Neural cell (in vitro differentiated cells): ENCODE data around the gene LRRC73. TPM values are rescaled to one million over a fixed set of nuclear protein-coding genes. Genes with fewer than 3 reads are reported as not detected.

Experiments
- H2AFZ ChIP-seq: fragments of 200-600, 300-800 bp; sonication (generic), shearing (Covaris generic); 2 replicates; pipeline ENCODE4 v1.6.0; 2014; ENCODE audit warnings: low read depth, mild to moderate bottlenecking, antibody characterized with exemption, low read length, moderate library complexity
- H3F3A ChIP-seq: fragments of 200-600 bp; shearing (Covaris generic); 2 replicates; pipeline ENCODE4 v1.6.1; 2016; ENCODE audit warnings: mild to moderate bottlenecking, moderate library complexity, mixed read lengths, antibody characterized with exemption, low read length; ENCODE audit not compliant: insufficient read depth, poor library complexity, severe bottlenecking
- H3K27ac ChIP-seq: fragments of 200-600, 300-800 bp; sonication (generic), shearing (Covaris generic); 2 replicates; pipeline ENCODE4 v1.5.1; 2014; ENCODE audit warnings: mild to moderate bottlenecking, low read length, moderate library complexity
- H3K27me3 ChIP-seq: fragments of 300-800, 200-600 bp; sonication (generic), shearing (Covaris generic); 2 replicates; pipeline ENCODE4 v1.6.0; 2014; ENCODE audit warnings: mild to moderate bottlenecking, low read depth, low read length, moderate library complexity; ENCODE audit not compliant: insufficient read depth
- H3K36me3 ChIP-seq: fragments of 300-800, 200-600 bp; sonication (generic), shearing (Covaris generic); 2 replicates; pipeline ENCODE4 v1.5.1; 2014; ENCODE audit warnings: mild to moderate bottlenecking, antibody characterized with exemption, low read length, moderate library complexity; ENCODE audit not compliant: insufficient read depth
- H3K4me2 ChIP-seq: fragments of 300-800, 200-600 bp; sonication (generic), shearing (Covaris generic); 2 replicates; pipeline ENCODE4 v1.6.0; 2014; ENCODE audit warnings: mild to moderate bottlenecking, low read length
- H3K4me3 ChIP-seq: fragments of 300-800, 200-600 bp; sonication (generic), shearing (Covaris generic); 2 replicates; pipeline ENCODE4 v1.5.1; 2014; ENCODE audit warnings: mild to moderate bottlenecking, low read length, moderate library complexity
- H3K79me2 ChIP-seq: fragments of 200-600 bp; shearing (Covaris generic); replicated peaks from 2 replicates; pipeline ENCODE4 v1.6.0; 2014; ENCODE audit warnings: mild to moderate bottlenecking, low read length, moderate library complexity; ENCODE audit not compliant: insufficient read depth
- H3K9ac ChIP-seq: fragments of 300-800, 200-600 bp; sonication (generic), shearing (Covaris generic); 2 replicates; pipeline ENCODE4 v1.6.1; 2016; ENCODE audit warnings: mild to moderate bottlenecking, low read length, mixed read lengths
- H3K9me2 ChIP-seq: fragments of 200-600 bp; shearing (Covaris generic); 2 replicates; pipeline ENCODE4 v1.6.1; 2016; ENCODE audit warnings: mild to moderate bottlenecking, low read length, mixed read lengths; ENCODE audit not compliant: insufficient read depth
- H3K9me3 ChIP-seq: fragments of 200-600, 300-800 bp; sonication (generic), shearing (Covaris generic); 2 replicates; pipeline ENCODE4 v1.6.1; 2016; ENCODE audit warnings: mild to moderate bottlenecking, mixed run types, low read length, moderate library complexity, mixed read lengths
- H4K20me1 ChIP-seq: fragments of 200-600 bp; shearing (Covaris generic); 2 replicates; pipeline ENCODE4 v1.6.1; 2016; ENCODE audit warnings: mild to moderate bottlenecking, mixed run types; ENCODE audit not compliant: insufficient read depth
- EP300 ChIP-seq: fragments of 450-650 bp; conservative IDR thresholded peaks from 2 replicates; pipeline ENCODE4 v1.6.1; 2014; ENCODE audit warnings: antibody characterized with exemption, mild to moderate bottlenecking, moderate library complexity; ENCODE audit not compliant: poor library complexity, severe bottlenecking
- EZH2 ChIP-seq: fragments of 200-600, 300-800 bp; shearing (Covaris generic), sonication (generic); IDR thresholded peaks from 2 replicates; pipeline ENCODE4 v1.6.1; 2014; ENCODE audit warnings: antibody characterized with exemption, low read length, borderline replicate concordance, mild to moderate bottlenecking; ENCODE audit not compliant: insufficient read depth, poor library complexity, severe bottlenecking
- MXI1 ChIP-seq: fragments of 450-650 bp; conservative IDR thresholded peaks from 2 replicates; pipeline ENCODE4 v1.6.1; 2014; ENCODE audit warnings: antibody characterized with exemption, mild to moderate bottlenecking; ENCODE audit not compliant: poor library complexity, severe bottlenecking
- POLR2AphosphoS5 ChIP-seq: IDR thresholded peaks from 2 replicates; pipeline ENCODE4 v1.6.1; 2012
- RAD21 ChIP-seq: fragments of 450-650 bp; conservative IDR thresholded peaks from 2 replicates; pipeline ENCODE4 v1.6.1; 2014; ENCODE audit warnings: antibody characterized with exemption, mild to moderate bottlenecking, moderate library complexity
- SMC3 ChIP-seq: fragments of 450-650 bp; conservative IDR thresholded peaks from 2 replicates; pipeline ENCODE4 v1.6.1; 2014; ENCODE audit warnings: antibody characterized with exemption, mild to moderate bottlenecking, moderate library complexity; ENCODE audit not compliant: poor library complexity
- TAF1 ChIP-seq: IDR thresholded peaks from 2 replicates; pipeline ENCODE4 v1.6.1; 2012; ENCODE audit warnings: low read depth
- polyA plus RNA-seq: library from polyadenylated mRNA; depleted of rRNA; stranded (reverse); fragments of >200 nt; gene quantifications from 2 replicates; pipeline ENCODE4 v1.2.3, GENCODE V29; 2014
- TF ChIP-seq, protein P1 (sequence below): IDR thresholded peaks from 2 replicates; pipeline ENCODE4 v1.6.1; 2012; ENCODE audit warnings: borderline replicate concordance
- TF ChIP-seq, protein P2 (sequence below): fragments of 450-650 bp; IDR thresholded peaks from 2 replicates; pipeline ENCODE4 v1.5.1; 2014; ENCODE audit warnings: antibody characterized with exemption, mild to moderate bottlenecking, moderate library complexity; ENCODE audit not compliant: poor library complexity, severe bottlenecking

LRRC73 gene
- polyA plus RNA-seq, 1 donor from 2014 or later: 4.7 TPM

DNA sequence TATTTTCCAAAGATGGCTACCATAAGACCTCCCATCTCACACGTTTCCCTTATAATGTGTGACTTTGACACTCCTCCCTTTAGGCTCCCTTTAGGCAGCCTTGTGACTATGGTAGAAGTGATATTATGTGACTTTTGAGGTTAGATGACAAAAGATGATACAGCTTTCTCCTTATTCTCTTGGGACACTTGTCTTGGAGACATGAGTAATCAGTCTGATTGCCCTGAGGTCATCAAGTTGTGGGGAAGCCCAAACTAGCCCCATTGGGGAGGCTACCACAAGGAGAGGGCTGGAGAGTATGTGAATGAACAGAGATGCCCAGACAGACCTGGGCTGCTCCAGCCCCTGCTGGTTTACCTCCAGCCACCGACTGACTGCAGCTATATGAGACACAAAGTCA lies 44.2 kb downstream of the LRRC73 start:
- TF ChIP-seq POLR2AphosphoS5: no peak
- no peak for TF ChIP-seq MXI1
- no peak for TF ChIP-seq RAD21
- no peak for TF ChIP-seq TAF1
- Histone ChIP-seq H3K27me3 (no peaks in the 10 kb centered on the region), H3K4me2 (no peak overlapping the region), H4K20me1 (no peaks in the 10 kb centered on the region), H3K9ac (no peak overlapping the region), H3K9me3 (no peaks in the 10 kb centered on the region), H3K36me3 (no peaks in the 10 kb centered on the region), H3K4me3 (no peak overlapping the region), H3K27ac (no peak overlapping the region), H3K9me2 (no peaks in the 10 kb centered on the region), H3F3A (no peaks in the 10 kb centered on the region), H2AFZ (no peak overlapping the region), H3K79me2 (no peaks in the 10 kb centered on the region)

DNA sequence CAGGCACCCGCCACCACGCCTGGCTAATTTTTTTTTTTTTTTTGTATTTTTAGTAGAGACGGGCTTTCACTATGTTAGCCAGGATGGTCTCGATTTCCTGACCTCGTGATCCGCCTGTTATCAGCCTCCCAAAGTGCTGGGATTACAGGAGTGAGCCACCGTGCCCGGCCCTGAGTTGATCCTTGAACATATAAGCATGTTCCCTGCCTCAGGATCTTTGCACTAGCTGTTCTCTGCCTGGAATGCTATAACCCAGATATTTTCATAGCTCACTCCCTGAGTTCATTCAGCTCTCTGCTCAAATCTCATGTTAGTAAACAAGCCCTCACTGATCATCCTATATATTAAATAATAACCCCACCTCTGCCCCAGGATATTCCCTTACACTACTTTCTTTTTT lies 45.8 kb downstream of the LRRC73 start:
- H3K9me3 ChIP-seq: no peaks in the 10 kb centered on the region
- no peak overlapping the region for H3K9ac ChIP-seq
- no peaks in the 10 kb centered on the region for H4K20me1 ChIP-seq
- H3K36me3 ChIP-seq: no peaks in the 10 kb centered on the region
- no peaks in the 10 kb centered on the region for H3K79me2 ChIP-seq
- no peaks in the 10 kb centered on the region for H3F3A ChIP-seq
- H2AFZ ChIP-seq: no peak overlapping the region
- H3K27ac ChIP-seq: no peak overlapping the region
- H3K27me3 ChIP-seq: peaks cover 3% of the 10 kb centered on the region
- no peak overlapping the region for H3K4me3 ChIP-seq
- H3K4me2 ChIP-seq: no peak overlapping the region
- TF ChIP-seq EP300: no peak
- TF ChIP-seq RAD21: no peak
- TF ChIP-seq, protein P1, sequence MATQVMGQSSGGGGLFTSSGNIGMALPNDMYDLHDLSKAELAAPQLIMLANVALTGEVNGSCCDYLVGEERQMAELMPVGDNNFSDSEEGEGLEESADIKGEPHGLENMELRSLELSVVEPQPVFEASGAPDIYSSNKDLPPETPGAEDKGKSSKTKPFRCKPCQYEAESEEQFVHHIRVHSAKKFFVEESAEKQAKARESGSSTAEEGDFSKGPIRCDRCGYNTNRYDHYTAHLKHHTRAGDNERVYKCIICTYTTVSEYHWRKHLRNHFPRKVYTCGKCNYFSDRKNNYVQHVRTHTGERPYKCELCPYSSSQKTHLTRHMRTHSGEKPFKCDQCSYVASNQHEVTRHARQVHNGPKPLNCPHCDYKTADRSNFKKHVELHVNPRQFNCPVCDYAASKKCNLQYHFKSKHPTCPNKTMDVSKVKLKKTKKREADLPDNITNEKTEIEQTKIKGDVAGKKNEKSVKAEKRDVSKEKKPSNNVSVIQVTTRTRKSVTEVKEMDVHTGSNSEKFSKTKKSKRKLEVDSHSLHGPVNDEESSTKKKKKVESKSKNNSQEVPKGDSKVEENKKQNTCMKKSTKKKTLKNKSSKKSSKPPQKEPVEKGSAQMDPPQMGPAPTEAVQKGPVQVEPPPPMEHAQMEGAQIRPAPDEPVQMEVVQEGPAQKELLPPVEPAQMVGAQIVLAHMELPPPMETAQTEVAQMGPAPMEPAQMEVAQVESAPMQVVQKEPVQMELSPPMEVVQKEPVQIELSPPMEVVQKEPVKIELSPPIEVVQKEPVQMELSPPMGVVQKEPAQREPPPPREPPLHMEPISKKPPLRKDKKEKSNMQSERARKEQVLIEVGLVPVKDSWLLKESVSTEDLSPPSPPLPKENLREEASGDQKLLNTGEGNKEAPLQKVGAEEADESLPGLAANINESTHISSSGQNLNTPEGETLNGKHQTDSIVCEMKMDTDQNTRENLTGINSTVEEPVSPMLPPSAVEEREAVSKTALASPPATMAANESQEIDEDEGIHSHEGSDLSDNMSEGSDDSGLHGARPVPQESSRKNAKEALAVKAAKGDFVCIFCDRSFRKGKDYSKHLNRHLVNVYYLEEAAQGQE: no peak
- TF ChIP-seq, protein P2, sequence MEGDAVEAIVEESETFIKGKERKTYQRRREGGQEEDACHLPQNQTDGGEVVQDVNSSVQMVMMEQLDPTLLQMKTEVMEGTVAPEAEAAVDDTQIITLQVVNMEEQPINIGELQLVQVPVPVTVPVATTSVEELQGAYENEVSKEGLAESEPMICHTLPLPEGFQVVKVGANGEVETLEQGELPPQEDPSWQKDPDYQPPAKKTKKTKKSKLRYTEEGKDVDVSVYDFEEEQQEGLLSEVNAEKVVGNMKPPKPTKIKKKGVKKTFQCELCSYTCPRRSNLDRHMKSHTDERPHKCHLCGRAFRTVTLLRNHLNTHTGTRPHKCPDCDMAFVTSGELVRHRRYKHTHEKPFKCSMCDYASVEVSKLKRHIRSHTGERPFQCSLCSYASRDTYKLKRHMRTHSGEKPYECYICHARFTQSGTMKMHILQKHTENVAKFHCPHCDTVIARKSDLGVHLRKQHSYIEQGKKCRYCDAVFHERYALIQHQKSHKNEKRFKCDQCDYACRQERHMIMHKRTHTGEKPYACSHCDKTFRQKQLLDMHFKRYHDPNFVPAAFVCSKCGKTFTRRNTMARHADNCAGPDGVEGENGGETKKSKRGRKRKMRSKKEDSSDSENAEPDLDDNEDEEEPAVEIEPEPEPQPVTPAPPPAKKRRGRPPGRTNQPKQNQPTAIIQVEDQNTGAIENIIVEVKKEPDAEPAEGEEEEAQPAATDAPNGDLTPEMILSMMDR: no peak
- no peak for TF ChIP-seq MXI1
- no peak for TF ChIP-seq POLR2AphosphoS5
- no peak for TF ChIP-seq TAF1
- TF ChIP-seq EZH2: no peak
- TF ChIP-seq SMC3: no peak
- H3K9me2 ChIP-seq: no peaks in the 10 kb centered on the region

DNA sequence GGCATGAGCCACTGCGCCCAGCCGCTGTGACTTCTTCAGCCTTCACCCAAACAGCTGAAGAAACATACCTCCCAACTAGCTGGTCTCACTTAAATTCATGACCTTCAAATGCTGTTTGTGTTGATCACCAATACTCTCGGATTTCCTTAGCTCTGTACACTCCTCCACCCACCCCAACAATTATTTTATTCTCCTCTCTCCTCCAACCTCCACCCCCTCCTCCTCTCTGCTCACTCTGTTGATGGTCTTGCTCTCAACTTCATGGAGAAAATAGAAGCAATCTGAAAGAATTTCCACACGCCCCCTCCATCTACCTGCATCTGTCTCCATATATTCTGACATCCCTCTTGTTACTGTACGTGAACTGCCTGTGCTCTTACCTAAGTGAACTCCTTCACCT lies 48.2 kb downstream of the LRRC73 start:
- Histone ChIP-seq H3K9ac (no peak overlapping the region), H2AFZ (no peak overlapping the region), H3K4me3 (no peak overlapping the region), H3K9me2 (no peaks in the 10 kb centered on the region), H3K27ac (no peak overlapping the region), H3K79me2 (no peaks in the 10 kb centered on the region), H3K36me3 (no peaks in the 10 kb centered on the region), H3F3A (no peaks in the 10 kb centered on the region), H4K20me1 (no peaks in the 10 kb centered on the region), H3K9me3 (no peaks in the 10 kb centered on the region), H3K4me2 (no peak overlapping the region), H3K27me3 (peaks cover 3% of the 10 kb centered on the region)
- TF ChIP-seq, protein P1: no peak
- TF ChIP-seq EZH2: no peak
- no peak for TF ChIP-seq EP300
- TF ChIP-seq SMC3: no peak
